Stimulated activated CD8-positive, alpha-beta memory T cell treated with anti-CD3 and anti-CD28 coated beads, Interleukin-7, amount 100 ng/mL, for 1 hour (primary cell): ENCODE measurements around the gene TMEM270.
"Not testable (repeated sequence)": the region's sequence is repeated elsewhere in the genome, so short reads cannot be mapped to it uniquely, and the experiment has no call there.

ENCODE experiments used
- DNase-seq, 2 donors: peaks; one replicate each; pipeline ENCODE4 v3.0.0-alpha.2; 2020; ENCODE audit warnings: low read depth in 2 of 2

The TMEM270 gene

DNA sequence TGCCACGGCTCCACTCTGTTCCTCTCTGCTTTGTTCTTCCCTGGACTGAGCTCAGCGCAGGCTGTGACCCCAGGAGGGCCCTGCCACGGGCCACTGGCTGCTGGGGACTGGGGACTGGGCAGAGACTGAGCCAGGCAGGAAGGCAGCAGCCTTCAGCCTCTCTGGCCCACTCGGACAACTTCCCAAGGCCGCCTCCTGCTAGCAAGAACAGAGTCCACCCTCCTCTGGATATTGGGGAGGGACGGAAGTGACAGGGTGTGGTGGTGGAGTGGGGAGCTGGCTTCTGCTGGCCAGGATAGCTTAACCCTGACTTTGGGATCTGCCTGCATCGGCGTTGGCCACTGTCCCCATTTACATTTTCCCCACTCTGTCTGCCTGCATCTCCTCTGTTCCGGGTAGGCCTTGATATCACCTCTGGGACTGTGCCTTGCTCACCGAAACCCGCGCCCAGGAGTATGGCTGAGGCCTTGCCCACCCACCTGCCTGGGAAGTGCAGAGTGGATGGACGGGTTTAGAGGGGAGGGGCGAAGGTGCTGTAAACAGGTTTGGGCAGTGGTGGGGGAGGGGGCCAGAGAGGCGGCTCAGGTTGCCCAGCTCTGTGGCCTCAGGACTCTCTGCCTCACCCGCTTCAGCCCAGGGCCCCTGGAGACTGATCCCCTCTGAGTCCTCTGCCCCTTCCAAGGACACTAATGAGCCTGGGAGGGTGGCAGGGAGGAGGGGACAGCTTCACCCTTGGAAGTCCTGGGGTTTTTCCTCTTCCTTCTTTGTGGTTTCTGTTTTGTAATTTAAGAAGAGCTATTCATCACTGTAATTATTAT lies 28.9 kb upstream of the TMEM270 start:
- DNase-seq, result no peak

DNA sequence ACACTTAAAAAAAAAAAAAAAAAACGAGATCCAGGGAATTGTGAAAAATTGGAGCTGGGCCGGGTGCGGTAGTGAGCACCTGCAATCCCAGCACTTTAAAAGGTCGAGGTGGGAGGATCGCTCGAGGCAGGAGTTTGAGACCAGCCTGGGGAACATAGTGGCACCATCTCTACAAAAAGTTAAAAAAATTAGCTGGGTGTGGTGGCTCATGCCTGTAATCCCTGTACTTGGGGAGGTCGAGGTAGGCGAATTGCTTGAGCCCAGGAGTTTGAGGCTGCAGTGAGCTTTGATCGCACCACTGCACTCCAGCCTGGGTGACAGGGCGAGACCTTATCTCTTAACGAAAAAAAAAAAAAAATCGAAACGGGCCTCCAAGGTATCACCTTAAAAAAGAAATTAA lies 28.2 kb upstream of the TMEM270 start:
- DNase-seq, result no peak

DNA sequence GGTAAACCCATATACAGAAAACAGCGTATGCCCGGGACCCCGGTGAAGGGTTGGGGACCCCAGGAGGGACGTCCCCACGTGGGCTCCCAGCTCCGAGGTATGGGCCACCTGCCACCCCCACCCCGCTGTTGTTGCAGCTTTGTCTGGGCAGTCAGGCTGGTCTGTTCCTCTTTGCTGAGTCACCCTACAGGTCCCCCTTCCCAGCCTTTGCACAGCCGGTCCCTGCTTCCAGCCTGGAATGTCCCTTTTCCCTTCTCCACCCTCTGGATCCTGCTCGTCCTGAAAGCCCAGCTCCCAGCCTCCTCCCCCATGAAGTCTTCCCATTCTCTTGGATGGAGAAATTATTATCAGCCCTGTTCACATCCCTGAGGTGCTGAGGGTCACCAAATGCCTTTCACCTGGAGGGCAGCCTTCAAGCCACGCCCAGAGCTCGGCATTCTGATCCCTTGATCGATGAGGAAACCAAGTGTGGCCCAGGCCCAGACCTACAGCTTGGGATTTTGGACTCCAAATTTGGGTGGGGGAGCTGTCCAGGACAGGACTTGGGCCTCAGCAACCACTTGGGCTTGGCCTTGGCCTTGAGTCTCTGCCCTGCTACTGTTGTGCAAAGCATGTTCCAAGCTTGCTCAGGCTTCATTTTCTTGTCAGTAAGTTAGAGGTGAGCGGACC lies 27.6 kb upstream of the TMEM270 start:
- no peak for DNase-seq

DNA sequence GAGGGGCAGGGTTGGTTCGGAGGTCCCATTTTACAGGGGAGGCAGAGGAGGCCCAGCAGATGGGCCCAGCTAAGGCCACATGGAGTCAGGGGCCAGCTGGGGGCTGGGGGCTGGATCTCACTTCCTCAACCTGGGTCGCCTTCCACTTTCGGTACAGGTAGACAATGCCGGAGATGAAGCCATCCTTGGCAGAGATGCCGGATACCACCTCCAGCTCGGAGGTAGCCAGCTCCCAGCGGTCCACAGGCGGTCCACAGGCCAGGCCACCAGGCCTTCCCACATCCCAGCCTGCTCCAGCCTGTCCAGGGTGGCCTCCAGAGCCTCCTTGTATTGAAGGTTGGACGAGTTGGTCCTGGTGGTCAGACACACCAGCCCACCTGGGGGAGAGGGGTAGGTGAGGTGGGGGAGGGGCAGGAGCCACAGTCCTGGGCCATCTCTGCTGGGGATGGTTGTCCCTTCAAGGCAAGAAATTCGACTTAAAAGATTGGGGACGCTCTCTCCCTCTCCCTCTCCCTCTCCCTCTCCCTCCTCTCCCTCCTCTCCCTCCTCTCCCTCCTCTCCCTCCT lies 26.2 kb upstream of the TMEM270 start:
- DNase-seq, result no peak

DNA sequence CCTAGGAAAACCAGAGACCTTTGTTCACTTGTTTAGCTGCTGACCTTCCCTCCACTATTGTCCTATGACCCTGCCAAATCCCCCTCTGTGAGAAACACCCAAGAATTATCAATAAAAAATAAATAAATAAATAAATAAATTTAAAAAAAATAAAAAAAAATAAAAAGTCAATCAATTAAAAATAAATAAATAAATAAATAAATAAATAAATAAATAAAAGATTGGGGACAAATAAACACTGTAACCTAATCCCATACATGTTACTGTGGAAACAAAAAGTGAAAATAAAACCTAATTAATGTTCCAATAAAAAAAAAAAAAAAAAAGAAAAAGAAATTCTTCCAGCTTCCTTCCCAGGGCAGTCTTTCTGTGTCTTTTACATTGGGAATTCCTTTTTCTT lies 23.8 kb upstream of the TMEM270 start:
- DNase-seq, result not testable (repeated sequence)

DNA sequence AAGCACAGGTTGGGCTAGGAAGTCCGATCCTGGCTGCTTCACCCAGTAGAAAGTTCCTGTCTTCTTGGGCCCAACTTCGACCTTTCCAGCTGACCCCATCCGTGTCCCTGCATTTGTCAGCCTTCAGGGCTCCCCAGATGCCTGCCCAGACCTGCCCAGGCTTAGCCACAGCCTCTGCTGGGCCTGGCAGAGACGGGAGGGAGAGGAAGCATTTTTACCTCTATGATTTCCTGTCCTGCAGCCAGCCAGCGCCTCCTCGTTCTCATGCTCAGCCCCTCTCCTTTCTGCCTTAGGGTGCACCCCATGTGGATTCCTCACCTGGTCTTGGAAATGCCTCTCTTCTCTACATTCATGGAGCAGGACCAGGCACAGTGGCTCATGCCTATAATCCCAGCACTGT lies 22.3 kb upstream of the TMEM270 start:
- DNase-seq, result no peak

DNA sequence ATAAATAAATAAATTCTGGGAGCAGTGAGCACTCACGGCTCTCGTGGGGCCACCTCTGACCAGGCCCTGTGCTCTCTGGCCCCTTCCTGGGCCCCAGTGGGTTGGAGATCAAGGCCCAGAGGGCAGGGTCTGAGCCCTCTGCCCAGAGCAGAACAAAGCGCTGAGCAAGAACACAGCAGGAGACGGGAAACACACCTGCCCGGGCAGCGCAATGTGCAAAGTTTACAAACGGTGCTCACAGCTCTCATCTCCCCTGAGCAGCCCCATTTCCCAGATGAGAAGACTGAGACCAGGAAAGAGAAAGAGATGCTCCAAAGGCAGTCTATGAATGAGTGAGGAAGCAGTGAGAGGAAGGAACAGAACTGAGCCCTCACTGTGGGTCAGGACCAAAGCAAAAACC lies 21.7 kb upstream of the TMEM270 start:
- no peak for DNase-seq

DNA sequence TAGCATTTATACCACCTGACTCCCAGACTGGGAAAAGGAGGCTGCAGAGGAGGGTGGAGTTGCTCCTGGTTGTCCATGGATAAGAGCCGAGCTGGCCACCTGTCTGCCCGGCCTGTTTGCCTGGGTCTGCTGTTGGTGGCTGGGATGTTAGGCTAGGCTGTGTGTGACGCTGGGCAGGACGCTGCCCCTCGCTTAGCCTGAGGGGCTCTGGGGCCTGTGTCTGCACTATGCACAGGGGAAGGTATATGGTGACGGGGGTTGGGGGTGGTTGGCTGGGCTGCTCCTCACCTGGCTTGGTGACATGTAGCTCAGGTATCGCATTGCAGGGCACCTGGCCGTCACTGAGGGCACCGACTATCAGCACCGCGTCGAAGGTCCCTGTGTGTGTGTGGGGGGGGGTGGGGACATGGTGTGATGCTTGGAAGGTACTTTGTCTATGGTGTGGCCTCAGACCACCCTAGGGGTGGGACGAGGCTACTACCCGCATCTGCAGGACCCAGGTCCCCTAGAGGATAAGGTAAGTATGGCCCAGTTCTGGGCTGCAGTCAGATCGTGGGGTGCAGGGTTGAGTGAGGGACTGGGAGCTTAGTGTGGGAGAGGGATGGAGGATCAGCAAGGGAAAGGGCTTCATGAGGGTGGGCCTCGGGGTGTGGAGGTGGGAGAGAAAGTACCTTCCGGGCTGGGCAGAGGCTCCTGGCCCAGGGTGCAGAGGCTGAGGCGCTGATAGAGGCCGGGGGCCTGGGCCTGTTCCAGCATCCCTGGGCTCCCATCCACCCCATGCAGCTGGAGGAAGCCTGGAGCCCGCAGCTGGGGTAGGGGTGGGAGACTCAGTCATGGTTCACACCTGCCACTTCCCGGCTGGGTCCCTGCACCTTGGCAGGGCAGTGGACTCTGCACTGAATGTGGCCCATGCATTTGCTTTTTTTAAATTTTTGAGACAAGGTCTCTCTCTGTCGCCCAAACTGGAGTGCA lies 20.9 kb upstream of the TMEM270 start:
- DNase-seq, result no peak

DNA sequence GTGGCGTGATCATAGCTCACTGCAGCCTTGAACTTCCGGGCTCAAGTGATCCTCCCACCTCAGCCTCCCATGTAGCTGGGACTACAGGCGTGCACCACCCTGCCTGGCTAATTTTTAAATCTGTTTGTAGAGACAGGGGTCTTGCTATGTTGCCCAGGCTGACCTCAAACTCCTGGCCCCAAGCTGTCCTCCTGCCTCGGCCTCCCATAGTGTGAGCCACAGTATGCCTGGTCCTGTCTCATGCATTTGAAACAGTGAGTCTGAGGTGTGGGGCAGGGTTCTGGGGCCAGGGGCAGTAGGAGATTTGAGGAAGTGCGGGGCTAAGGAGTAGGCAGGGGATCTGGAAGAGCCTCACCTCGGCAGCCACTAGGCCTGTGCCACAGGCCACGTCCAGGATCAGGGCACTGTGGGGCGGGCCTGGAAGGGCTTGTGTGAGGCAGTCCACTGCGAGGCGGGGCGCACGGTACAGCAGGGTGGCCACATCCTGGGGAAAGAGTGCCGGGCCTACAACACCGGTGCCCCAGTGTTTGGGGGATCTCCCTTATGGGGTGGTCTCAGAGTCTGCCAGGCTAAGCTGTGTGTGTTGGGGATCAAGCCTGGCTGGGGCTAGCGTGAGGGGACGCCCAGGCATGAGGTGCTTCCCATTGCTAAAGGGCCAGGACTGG lies 20.1 kb upstream of the TMEM270 start:
- DNase-seq, result no peak

DNA sequence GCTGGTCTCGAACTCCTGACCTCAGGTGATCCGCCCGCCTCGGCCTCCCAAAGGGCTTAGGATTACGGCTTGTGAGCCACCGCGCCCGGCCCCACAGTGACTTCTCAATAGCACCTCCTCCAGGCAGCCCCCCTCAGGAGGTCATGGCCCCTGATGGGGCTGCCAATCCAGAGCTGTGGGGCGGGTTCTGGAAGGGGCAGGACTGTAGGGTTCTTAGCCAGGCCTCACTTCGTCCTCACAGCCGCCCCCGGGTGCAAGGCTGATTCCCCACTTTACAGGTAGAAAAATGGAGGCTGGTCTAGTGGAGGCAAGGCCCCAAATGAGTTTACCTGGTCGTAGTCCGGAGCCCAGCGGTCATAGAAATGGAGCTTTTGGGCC lies 19.3 kb upstream of the TMEM270 start:
- no peak for DNase-seq

DNA sequence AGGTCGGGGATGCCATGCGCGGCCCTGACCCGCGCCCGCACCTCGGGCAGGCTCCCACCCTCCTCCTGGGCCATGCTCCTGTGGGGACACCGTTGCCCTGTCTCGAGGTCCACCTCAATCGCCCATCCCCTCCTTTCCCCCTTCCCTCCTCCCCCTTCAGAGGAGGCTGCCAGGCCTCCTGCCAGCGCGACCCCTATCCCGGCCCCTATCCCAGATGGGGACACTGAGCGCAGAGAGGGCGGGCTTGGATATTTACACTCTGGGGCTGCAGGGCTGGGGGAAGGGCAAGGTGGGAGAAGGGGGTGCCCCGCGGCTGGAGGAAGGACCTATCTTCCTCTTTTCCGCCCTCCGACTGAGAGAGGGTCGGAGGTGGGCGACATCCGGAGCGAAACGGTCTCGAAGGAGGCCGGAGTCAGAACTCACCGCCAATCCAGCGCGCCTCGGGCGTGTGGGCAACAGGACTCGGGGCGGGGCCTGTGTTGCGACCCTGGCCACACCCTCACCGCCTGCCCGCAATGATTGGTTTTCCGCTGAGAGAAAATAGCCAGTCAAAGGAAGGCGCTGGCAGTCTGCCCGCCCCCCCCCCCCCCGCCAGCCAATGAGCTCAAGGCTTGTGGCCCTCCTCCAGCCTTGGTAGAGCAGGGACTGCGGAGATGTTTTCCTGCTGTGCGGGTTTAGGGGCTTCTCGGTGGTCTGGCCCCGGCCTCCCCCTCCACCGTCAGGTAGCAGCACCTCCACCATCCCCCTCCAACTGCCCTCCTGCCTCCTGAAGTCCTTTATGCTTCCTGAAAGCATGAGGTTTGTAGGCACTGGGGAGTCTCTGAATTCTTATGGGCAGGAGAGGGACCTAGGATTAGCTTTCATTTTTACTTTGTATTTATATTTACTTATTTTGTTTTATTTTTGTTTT lies 18.6 kb upstream of the TMEM270 start, which contains the start of gene METTL27:
Gene METTL27, minus strand, starts transcription at position 450 of the 910 bp plus-strand sequence. Its CDS starts 376 bp downstream, at position 74.
- peak; percentile 72 to 78 for DNase-seq

DNA sequence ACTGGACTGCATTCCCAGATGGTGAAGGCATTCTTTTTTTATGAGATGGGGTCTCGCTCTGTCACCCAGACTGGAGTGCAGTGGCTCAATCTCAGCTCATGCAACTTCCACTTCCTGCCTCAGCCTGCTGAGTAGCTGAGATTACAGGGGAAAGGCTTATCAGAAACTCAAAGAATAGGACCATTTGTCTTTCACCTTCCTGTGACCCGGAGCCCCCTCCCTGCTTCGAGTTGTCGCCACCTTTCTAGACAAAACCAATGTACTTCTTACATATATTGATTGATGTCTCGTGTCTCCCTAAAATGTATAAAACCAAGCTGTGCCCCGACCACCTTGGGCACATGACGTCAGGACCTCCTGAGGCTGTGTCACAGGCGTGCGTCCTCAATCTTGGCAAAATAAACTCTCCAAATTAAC lies 16.8 kb upstream of the TMEM270 start:
- DNase-seq, result no peak

DNA sequence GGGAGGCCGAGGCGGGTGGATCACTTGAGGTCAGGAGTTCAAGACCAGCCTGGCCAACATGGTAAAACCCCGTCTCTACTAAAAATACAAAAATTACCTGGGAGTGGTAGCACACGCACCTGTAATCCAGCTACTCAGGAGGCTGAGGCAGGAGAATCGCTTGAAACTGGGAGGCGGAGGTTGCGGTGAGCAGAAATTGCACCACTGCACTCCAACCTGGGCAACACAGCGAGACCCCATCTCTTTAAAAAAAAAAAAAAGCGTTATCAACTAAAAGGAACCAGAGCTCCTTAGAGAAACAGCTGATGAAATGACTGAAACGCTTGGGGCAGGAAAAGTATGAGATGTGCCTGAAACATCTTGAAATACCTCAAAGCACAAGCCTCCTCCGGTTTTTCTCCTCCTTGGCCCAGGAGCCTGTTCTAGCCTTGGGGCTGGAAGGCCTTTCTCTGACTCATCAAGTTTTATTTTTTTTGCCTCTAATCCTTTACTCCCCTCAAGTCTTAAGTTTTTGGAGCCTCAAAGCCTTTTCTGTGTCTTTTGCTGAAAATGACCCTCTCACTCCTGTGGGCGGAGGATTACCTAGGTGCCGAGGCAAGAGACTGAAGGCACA lies 16.0 kb upstream of the TMEM270 start:
- DNase-seq, result no peak

DNA sequence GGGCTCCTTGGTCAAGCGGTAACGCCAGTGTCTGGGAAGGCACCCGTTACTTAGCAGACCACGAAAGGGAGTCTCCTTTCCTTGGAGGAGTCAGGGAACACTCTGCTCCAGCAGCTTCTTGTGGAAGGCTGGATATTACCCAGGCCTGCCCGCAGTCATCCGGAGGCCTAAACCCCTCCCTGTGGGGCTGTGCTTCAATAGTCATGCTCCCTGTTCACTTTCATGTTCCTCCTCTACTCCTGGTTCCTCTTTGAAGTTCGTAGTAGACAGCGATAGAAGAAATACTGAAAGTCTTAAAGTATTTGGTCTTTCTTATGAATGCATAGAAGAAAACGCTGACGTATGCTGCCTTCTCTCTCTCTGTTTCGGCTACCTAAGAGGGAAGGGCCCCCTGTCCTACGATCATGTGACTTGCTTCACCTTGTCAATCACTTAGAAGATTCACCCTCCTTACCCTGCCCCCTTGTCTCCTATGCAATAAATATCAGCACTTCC lies 15.2 kb upstream of the TMEM270 start:
- DNase-seq, result not testable (repeated sequence)

DNA sequence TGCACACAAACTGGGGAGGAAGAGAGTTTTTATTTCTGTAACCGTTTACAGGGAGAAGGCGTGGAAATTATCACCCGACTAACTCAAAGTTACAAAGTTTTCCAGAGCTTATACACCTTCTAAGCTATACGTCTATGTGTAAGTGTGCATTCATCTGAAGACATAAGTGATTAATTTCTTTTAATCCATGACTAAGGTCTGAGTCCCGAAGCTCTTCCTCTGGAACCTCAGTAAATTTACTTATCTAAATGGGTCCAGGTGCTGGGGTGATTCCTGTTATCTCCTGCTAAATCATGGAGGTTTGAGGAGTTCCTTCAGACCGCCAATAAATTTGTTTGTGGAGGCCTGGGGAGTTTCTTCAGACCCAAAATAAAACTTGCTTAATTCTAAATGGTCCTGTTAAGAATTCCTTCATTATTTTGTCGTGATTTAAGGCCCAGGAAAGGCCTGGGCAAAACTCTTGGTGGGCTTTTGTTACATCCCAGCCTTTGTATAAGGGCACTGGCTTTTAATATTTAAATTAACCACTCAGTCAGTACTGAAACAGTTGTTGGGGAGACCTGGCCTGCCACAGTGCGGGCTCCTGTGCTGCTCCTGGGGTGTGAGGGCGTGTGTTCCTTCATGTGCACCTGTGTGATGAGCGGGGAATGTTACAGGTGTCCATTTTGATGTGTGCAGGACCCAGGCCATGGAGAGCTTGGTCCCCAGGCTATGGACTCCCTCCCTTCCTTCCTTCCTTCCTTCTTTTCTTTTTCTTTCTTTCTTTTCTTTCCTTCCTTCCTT lies 12.8 kb upstream of the TMEM270 start:
- no peak for DNase-seq

DNA sequence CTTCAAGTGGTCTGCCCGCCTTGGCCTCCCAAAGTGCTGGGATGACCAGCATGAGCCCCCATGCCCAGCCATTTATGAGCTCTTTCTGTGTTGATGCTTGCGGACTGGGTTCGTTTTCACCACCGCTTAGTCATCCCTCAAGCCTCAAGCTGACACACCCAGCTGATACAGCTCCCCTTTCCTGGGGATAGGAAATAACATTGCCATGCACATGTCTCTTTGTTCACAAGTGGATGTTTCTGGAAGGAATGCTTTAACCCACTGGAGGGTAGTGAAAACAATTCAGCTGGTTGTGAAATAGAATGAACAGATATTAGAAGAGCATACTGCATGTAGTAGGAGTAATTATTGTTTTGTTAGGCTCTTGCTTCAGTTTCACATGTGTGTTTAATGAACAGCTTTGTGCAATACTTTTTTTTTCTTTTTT lies 10.2 kb upstream of the TMEM270 start:
- DNase-seq, result no peak

DNA sequence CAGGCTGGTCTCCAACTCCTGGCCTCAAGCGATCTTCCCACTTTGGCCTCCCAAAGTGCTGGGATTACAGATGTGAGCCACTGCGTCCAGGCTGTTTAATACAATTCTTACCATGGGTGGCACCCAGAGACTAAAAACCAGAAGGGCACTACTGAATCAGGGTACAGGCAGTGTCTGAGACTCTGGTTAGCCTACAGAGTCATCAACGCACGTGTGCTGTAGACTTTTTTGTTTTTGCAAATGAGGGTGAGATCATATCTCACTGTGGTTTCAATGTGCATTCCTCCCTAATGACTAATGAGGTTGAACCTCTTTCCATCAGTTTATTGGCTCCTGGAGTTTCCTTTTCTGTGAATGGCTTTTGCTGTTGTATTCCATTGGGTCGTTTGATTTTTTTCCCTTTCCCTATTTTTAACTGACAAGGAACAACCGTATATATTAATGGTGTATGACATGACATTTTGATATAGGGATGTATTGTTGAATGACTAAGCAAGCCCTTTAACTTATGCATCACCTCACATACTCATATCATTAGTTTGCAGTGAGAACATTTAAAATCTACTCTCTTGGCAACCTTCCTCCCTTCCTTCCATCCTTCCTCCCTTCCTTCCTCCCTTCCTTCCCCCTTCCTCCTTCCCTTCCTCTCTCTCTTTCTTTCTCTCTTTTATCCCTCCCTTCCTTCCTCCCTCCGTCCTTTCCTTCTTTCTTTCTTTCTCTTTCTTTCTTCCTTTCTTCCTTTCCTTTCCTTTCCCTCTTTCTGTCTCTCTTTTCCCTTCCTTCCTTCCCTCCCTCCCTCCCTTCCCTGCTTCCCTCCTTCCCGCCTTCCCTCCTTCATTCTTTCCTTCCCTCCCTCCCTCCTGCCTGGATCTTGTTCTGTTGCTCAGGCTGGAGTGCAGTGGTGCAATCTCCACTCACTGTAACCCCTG lies 9.3 kb upstream of the TMEM270 start:
- no peak for DNase-seq

DNA sequence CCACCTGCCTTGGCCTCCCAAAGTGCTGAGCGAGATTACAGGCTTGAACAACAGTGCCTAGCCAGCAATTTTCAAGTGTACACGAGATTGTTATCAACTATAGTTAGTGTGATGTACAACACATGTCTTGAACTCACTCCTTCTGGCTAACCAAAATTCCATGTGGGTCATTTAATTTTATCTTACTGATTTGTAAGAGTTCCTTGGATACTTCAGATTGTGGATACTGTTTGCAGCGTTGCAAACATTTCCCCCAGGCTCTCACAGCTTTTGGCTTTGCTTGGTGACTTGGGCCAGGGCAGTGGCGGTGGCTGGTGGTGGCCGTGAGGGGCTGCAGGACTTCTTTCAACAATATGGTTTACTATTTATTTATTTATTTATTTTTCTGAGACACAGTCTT lies 8.5 kb upstream of the TMEM270 start:
- DNase-seq, result no peak
